Endothelial cell of umbilical vein (primary cell): ENCODE data around the gene RABL2A. TPM values are rescaled to one million over a fixed set of nuclear protein-coding genes. Genes with fewer than 3 reads are reported as not detected.
"Not testable (repeated sequence)": the region's sequence is repeated elsewhere in the genome, so short reads cannot be mapped to it uniquely, and the experiment has no call there.

ENCODE experiments used
- BruUV-seq: library from RNA; stranded (reverse); fragments of 400-500 nt; replicated peaks from 2 replicates; lab custom pipeline; 2021; lab: Mats Ljungman, UMichigan
- CTCF ChIA-PET: fragments of 300-600, 350-600 bp; sonication (Branson Sonifier 250); formaldehyde crosslinking; loops from one replicate; lab custom pipeline; 2021; ENCODE audit warnings: antibody characterized with exemption, inconsistent platforms; lab: Charles Lee
- POLR2A ChIA-PET: fragments of 300-600, 350-600 bp; sonication (Branson Sonifier 250); formaldehyde crosslinking; loops from one replicate; lab custom pipeline; 2021; ENCODE audit warnings: antibody characterized with exemption, inconsistent platforms; lab: Charles Lee
- DNase-seq: peaks from one replicate; pipeline ENCODE4 v3.0.0-alpha.2; 2011; ENCODE audit warnings: low read depth, low spot score
- FAIRE-seq: peaks from 2 replicates; lab custom pipeline; 2011; peaks lifted over from hg19 to GRCh38; lab: Jason Lieb, UNC
- H2AFZ ChIP-seq: 2 replicates; pipeline ENCODE4 v1.6.0; 2012; ENCODE audit warnings: low read depth, low read length, control low read depth, inconsistent platforms
- H3K27ac ChIP-seq: 2 replicates; pipeline ENCODE4 v1.5.1; 2011; ENCODE audit warnings: low read depth, mild to moderate bottlenecking, control low read depth, low read length, moderate library complexity; ENCODE audit not compliant: insufficient read depth
- H3K27me3 ChIP-seq, 2 experiments: 2 replicates each; pipeline versions ENCODE4 v1.6.0 to v1.6.1; 2011; ENCODE audit warnings: low read length in 2 of 2, mixed read lengths in 1 of 2; ENCODE audit not compliant: control insufficient read depth in 2 of 2, insufficient read depth in 2 of 2
- H3K36me3 ChIP-seq, 2 experiments: 2 replicates in 1 of 2; 3 replicates in 1 of 2; pipeline ENCODE4 v1.5.1; 2011; ENCODE audit warnings: low read length in 2 of 2, mild to moderate bottlenecking in 1 of 2, moderate library complexity in 1 of 2; ENCODE audit not compliant: control insufficient read depth in 2 of 2, insufficient read depth in 2 of 2; ENCODE audit errors: extremely low read depth in 1 of 2
- H3K4me1 ChIP-seq: 3 replicates; pipeline ENCODE4 v1.5.1; 2011; ENCODE audit warnings: mild to moderate bottlenecking, low read length; ENCODE audit not compliant: control insufficient read depth, insufficient read depth; ENCODE audit errors: extremely low read depth
- H3K4me2 ChIP-seq: 2 replicates; pipeline ENCODE4 v1.6.1; 2011; ENCODE audit warnings: low read length, control low read depth, mixed read lengths; ENCODE audit not compliant: insufficient read depth
- H3K4me3 ChIP-seq, 3 experiments: fragments of 200-600 bp in 1 of 3; sonication (generic), shearing (Covaris generic) in 1 of 3; replicated peaks in 1 of 3; 2 replicates each; pipeline ENCODE4 v1.5.1; 2011 to 2016; ENCODE audit warnings: control low read depth in 3 of 3, low read length in 3 of 3, mild to moderate bottlenecking in 2 of 3, inconsistent platforms in 1 of 3, low read depth in 1 of 3, moderate library complexity in 1 of 3; ENCODE audit not compliant: insufficient read depth in 1 of 3
- H3K79me2 ChIP-seq: 2 replicates; pipeline ENCODE4 v1.6.0; 2012; ENCODE audit warnings: low read length, inconsistent platforms; ENCODE audit not compliant: control insufficient read depth, insufficient read depth
- H3K9ac ChIP-seq: replicated peaks from 2 replicates; pipeline ENCODE3; 2011; ENCODE audit warnings: low read length, control low read depth; ENCODE audit not compliant: insufficient read depth; ENCODE audit errors: extremely low read depth
- H3K9me1 ChIP-seq: replicated peaks from 3 replicates; pipeline ENCODE4 v1.6.0; 2011; ENCODE audit warnings: mild to moderate bottlenecking, low read length; ENCODE audit not compliant: control insufficient read depth, insufficient read depth; ENCODE audit errors: extremely low read depth
- H3K9me3 ChIP-seq: replicated peaks from 2 replicates; pipeline ENCODE4 v1.5.1; 2012; ENCODE audit warnings: low read length, inconsistent platforms; ENCODE audit not compliant: control insufficient read depth, insufficient read depth
- H4K20me1 ChIP-seq: replicated peaks from 2 replicates; pipeline ENCODE3; 2011; ENCODE audit warnings: mild to moderate bottlenecking, low read length; ENCODE audit not compliant: control insufficient read depth, insufficient read depth; ENCODE audit errors: extremely low read depth
- EZH2 ChIP-seq: IDR thresholded peaks from 2 replicates; pipeline ENCODE4 v1.6.1; 2012; ENCODE audit warnings: borderline replicate concordance, low read depth, mild to moderate bottlenecking, moderate library complexity, low read length, inconsistent platforms; ENCODE audit not compliant: severe bottlenecking
- FOS ChIP-seq: IDR thresholded peaks from 2 replicates; pipeline ENCODE4 v1.6.1; 2011; ENCODE audit warnings: mild to moderate bottlenecking, low read length, moderate library complexity, borderline replicate concordance; ENCODE audit not compliant: insufficient read depth
- GATA2 ChIP-seq: IDR thresholded peaks from 2 replicates; pipeline ENCODE4 v1.7.0; 2011; ENCODE audit warnings: low read depth, mild to moderate bottlenecking, moderate library complexity, mixed read lengths, low read length; ENCODE audit not compliant: insufficient read length, insufficient read depth
- JUN ChIP-seq: IDR thresholded peaks from 2 replicates; pipeline ENCODE4 v1.6.1; 2011; ENCODE audit warnings: borderline replicate concordance, low read depth; ENCODE audit not compliant: insufficient read length, insufficient read depth
- MYC ChIP-seq: IDR thresholded peaks from one replicate; pipeline ENCODE4 v1.6.1; 2011; ENCODE audit warnings: mild to moderate bottlenecking, low read depth, low read length
- POLR2A ChIP-seq: IDR thresholded peaks from 2 replicates; pipeline ENCODE4 v1.6.1; 2012; ENCODE audit warnings: low read depth, mild to moderate bottlenecking, control low read depth, low read length
- POLR2AphosphoS5 ChIP-seq: IDR thresholded peaks from 2 replicates; pipeline ENCODE4 v1.6.1; 2012; ENCODE audit warnings: low read depth, mild to moderate bottlenecking, control low read depth, low read length, moderate library complexity; ENCODE audit not compliant: insufficient read depth
- dilution Hi-C: fragments of 300-500 bp; cut with MboI; formaldehyde crosslinking; loops from one replicate; pipeline ENCODE4 v1.15.0; 2019; ENCODE audit warnings: low sequenced_read_pairs; ENCODE audit not compliant: extremely low pct_ligation_motif_present
- intact Hi-C: fragments of 100-400 bp; cut with micrococcal nuclease; formaldehyde crosslinking; loops from one replicate; pipeline ENCODE4 v1.10.0; 2022
- polyA plus RNA-seq, 4 experiments: library from polyadenylated mRNA; depleted of rRNA in 3 of 4; stranded (reverse) in 3 of 4; unstranded in 1 of 4; fragments of >200 nt; gene quantifications; 2 replicates each; pipeline versions ENCODE4 v1.2.1 to v1.2.3, GENCODE V29; 2011 to 2012; ENCODE audit warnings: missing spikeins in 1 of 4
- total RNA-seq: library from RNA; stranded (reverse); gene quantifications from 2 replicates; pipeline ENCODE4 v1.2.3, GENCODE V29; 2021
- TF ChIP-seq, protein P1 (sequence below): IDR thresholded peaks from 2 replicates; pipeline ENCODE4 v1.6.1; 2011; ENCODE audit not compliant: insufficient read depth, insufficient read length
- TF ChIP-seq, protein P2 (sequence below), 2 donors: IDR thresholded peaks; 1 replicate in 1 of 2; 2 replicates in 1 of 2; pipeline ENCODE4 v1.5.1; 2011; ENCODE audit warnings: low read length in 2 of 2, mild to moderate bottlenecking in 2 of 2, moderate library complexity in 2 of 2, control low read depth in 1 of 2, inconsistent platforms in 1 of 2, low read depth in 1 of 2; ENCODE audit not compliant: insufficient read depth in 1 of 2; ENCODE audit errors: extremely low read depth in 1 of 2

RABL2A gene
- total and polyA plus RNA-seq, 2 donors (not counting 3 experiments of a cell fraction or from before 2014, with no cell fraction given), result 9.4 to 10.8 TPM

GRCh38 chr2:113686537-113686936, 59.5 kb downstream of the RABL2A start:
- H3K36me3 ChIP-seq, result no peaks in the 10 kb centered on the region
- DNase-seq, result no peak
- H2AFZ ChIP-seq, result no peak overlapping the region
- CTCF ChIA-PET, result interaction anchor here (1.6 kb wide), 1 partner anchor 10 kb away, joined by 5 read pairs; no protein-coding TSS in a partner anchor
- no peaks in the 10 kb centered on the region for H4K20me1 ChIP-seq
- H3K9me3 ChIP-seq, result no peaks in the 10 kb centered on the region
- no peak for FAIRE-seq
- H3K4me2 ChIP-seq, result no peak overlapping the region
- no peaks in the 10 kb centered on the region for H3K4me1 ChIP-seq
- no peak for TF ChIP-seq GATA2
- no peak for TF ChIP-seq POLR2AphosphoS5
- TF ChIP-seq JUN, result no peak
- no peak for TF ChIP-seq MYC
- no peak for TF ChIP-seq FOS
- TF ChIP-seq POLR2A, result no peak
- TF ChIP-seq, protein P1, sequence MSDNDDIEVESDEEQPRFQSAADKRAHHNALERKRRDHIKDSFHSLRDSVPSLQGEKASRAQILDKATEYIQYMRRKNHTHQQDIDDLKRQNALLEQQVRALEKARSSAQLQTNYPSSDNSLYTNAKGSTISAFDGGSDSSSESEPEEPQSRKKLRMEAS, result no peak
- no peak for TF ChIP-seq EZH2
- TF ChIP-seq, protein P2, sequence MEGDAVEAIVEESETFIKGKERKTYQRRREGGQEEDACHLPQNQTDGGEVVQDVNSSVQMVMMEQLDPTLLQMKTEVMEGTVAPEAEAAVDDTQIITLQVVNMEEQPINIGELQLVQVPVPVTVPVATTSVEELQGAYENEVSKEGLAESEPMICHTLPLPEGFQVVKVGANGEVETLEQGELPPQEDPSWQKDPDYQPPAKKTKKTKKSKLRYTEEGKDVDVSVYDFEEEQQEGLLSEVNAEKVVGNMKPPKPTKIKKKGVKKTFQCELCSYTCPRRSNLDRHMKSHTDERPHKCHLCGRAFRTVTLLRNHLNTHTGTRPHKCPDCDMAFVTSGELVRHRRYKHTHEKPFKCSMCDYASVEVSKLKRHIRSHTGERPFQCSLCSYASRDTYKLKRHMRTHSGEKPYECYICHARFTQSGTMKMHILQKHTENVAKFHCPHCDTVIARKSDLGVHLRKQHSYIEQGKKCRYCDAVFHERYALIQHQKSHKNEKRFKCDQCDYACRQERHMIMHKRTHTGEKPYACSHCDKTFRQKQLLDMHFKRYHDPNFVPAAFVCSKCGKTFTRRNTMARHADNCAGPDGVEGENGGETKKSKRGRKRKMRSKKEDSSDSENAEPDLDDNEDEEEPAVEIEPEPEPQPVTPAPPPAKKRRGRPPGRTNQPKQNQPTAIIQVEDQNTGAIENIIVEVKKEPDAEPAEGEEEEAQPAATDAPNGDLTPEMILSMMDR (IDR thresholded peaks at IDR 0.05; ENCODE audit: extremely low read depth in 1 of 2, insufficient read depth in 1 of 2, low read depth in 1 of 2, low read length in 2 of 2), result no peak
- H3K4me3 ChIP-seq, result no peak overlapping the region
- H3K27me3 ChIP-seq, result peaks cover 3 to 6% of the 10 kb centered on the region in 2 experiments
- H3K79me2 ChIP-seq, result no peaks in the 10 kb centered on the region
- no TSS peak for BruUV-seq
- H3K27ac ChIP-seq, result no peak overlapping the region
- POLR2A ChIA-PET, result no interaction called here
- dilution Hi-C loops, result no loop called here
- H3K9me1 ChIP-seq, result no peaks in the 10 kb centered on the region
- H3K9ac ChIP-seq, result no peak overlapping the region
- intact Hi-C loops, result no loop called here

GRCh38 chr2:113690871-113691270, 63.8 kb downstream of the RABL2A start:
- H4K20me1 ChIP-seq, H3K4me3 ChIP-seq, DNase-seq, POLR2A ChIA-PET, H3K9me1 ChIP-seq, BruUV-seq, H3K4me1 ChIP-seq, H3K36me3 ChIP-seq, H3K4me2 ChIP-seq, H3K27ac ChIP-seq, H3K9me3 ChIP-seq, intact Hi-C loops, H2AFZ ChIP-seq, H3K79me2 ChIP-seq, FAIRE-seq, H3K27me3 ChIP-seq, H3K9ac ChIP-seq, dilution Hi-C loops, CTCF ChIA-PET: not testable (repeated sequence)
